ENCODE measurements around the gene GARNL3.

GARNL3 gene

GRCh38 chr9:127316586-127317323 lies 52.2 kb downstream of the GARNL3 start:
- peak; percentile 57 for DNase-seq

- no peak for DNase-seq
Observed at GRCh38 chr9:127318651-127319167, 54.1 kb downstream of the GARNL3 start.

- DNase-seq = no peak
Observed at GRCh38 chr9:127319366-127320114, 55.0 kb downstream of the GARNL3 start.

GRCh38 chr9:127320115-127320378 lies 55.5 kb downstream of the GARNL3 start:
- no peak for DNase-seq

- DNase-seq = no peak
Observed at GRCh38 chr9:127323393-127323792, 58.8 kb downstream of the GARNL3 start.

GRCh38 chr9:127330501-127330900 lies 65.9 kb downstream of the GARNL3 start:
- DNase-seq = no peak

GRCh38 chr9:127333221-127334064 lies 68.9 kb downstream of the GARNL3 start:
- no peak for DNase-seq

- no peak for DNase-seq
Observed at GRCh38 chr9:127334725-127335124, 70.2 kb downstream of the GARNL3 start.

- DNase-seq = no peak
Observed at GRCh38 chr9:127336086-127336485, 71.5 kb downstream of the GARNL3 start.

GRCh38 chr9:127336506-127337352 lies 72.2 kb downstream of the GARNL3 start:
- DNase-seq = no peak

GRCh38 chr9:127340721-127341120 lies 76.1 kb downstream of the GARNL3 start:
- no peak for DNase-seq

GRCh38 chr9:127341152-127341551 lies 76.6 kb downstream of the GARNL3 start:
- no peak for DNase-seq

GRCh38 chr9:127344368-127345000 lies 79.9 kb downstream of the GARNL3 start:
- DNase-seq = no peak

- DNase-seq = no peak
Observed at GRCh38 chr9:127345566-127345965, 81.0 kb downstream of the GARNL3 start.

- DNase-seq = no peak
Observed at GRCh38 chr9:127346584-127346983, 82.0 kb downstream of the GARNL3 start.

GRCh38 chr9:127347831-127348776 lies 83.5 kb downstream of the GARNL3 start:
- no peak for DNase-seq

- DNase-seq = no peak
Observed at GRCh38 chr9:127349483-127350113, 85.0 kb downstream of the GARNL3 start.

GRCh38 chr9:127351182-127352166 lies 86.9 kb downstream of the GARNL3 start:
- DNase-seq = no peak

GRCh38 chr9:127353882-127354281 lies 89.3 kb downstream of the GARNL3 start:
- DNase-seq = no peak
